Neutrophil (primary cell): ENCODE measurements around the gene POC5.
A peak's percentile ranks its signal among the peaks of the same experiment; 100 is the strongest.

Experiments
- H3K27ac ChIP-seq: fragments of 200-600 bp; sonication (generic); 2 replicates; pipeline ENCODE4 v1.5.1; 2016; ENCODE audit warnings: mild to moderate bottlenecking, moderate library complexity
- H3K27me3 ChIP-seq: fragments of 200-600 bp; sonication (generic); 2 replicates; pipeline ENCODE4 v1.6.0; 2016; ENCODE audit warnings: mild to moderate bottlenecking
- H3K36me3 ChIP-seq: fragments of 200-600 bp; sonication (generic); 2 replicates; pipeline ENCODE4 v1.5.1; 2017
- H3K4me1 ChIP-seq, 2 experiments: fragments of 200-600 bp in 1 of 2; sonication (generic) in 1 of 2; 1 replicate in 1 of 2; 2 replicates in 1 of 2; pipeline versions ENCODE4 v1.5.1 to v1.6.1; 2013 to 2016; ENCODE audit warnings: low read depth in 1 of 2, low read length in 1 of 2, mild to moderate bottlenecking in 1 of 2, moderate library complexity in 1 of 2; ENCODE audit not compliant: control insufficient read depth in 1 of 2, insufficient read depth in 1 of 2
- H3K4me3 ChIP-seq, 2 experiments: fragments of 200-600 bp in 1 of 2; sonication (generic) in 1 of 2; 1 replicate in 1 of 2; 2 replicates in 1 of 2; pipeline ENCODE4 v1.5.1; 2013 to 2016; ENCODE audit warnings: low read depth in 1 of 2, low read length in 1 of 2, mild to moderate bottlenecking in 1 of 2, moderate library complexity in 1 of 2
- H3K9me3 ChIP-seq: fragments of 200-600 bp; sonication (generic); 2 replicates; pipeline ENCODE4 v1.5.1; 2016
- CTCF ChIP-seq: fragments of 200-600 bp; sonication (generic); IDR thresholded peaks from 2 replicates; pipeline ENCODE4 v1.5.1; 2016; ENCODE audit warnings: antibody characterized with exemption

POC5 gene

GRCh38 chr5:75712091-75712490 is 5.1 kb downstream of the POC5 start:
- Histone ChIP-seq H3K4me1 (peaks cover 12 to 15% of the 10 kb centered on the region in 2 experiments), H3K36me3 (peaks cover 6% of the 10 kb centered on the region), H3K27ac (no peak overlapping the region), H3K9me3 (no peaks in the 10 kb centered on the region), H3K4me3 (no peak overlapping the region), H3K27me3 (no peaks in the 10 kb centered on the region)
- TF ChIP-seq CTCF: no peak

GRCh38 chr5:75711151-75711550 is 6.1 kb downstream of the POC5 start:
- Histone ChIP-seq H3K27ac (no peak overlapping the region), H3K36me3 (peaks cover 6% of the 10 kb centered on the region)

GRCh38 chr5:75710637-75711036 is 6.6 kb downstream of the POC5 start:
- no peak overlapping the region for H3K4me3 ChIP-seq
- H3K27me3 ChIP-seq: no peaks in the 10 kb centered on the region
- H3K9me3 ChIP-seq: no peaks in the 10 kb centered on the region
- H3K36me3 ChIP-seq: peaks cover 6% of the 10 kb centered on the region
- H3K4me1 ChIP-seq: peaks cover 0 to under 1% of the 10 kb centered on the region in 2 experiments
- H3K27ac ChIP-seq: peak overlapping the region; percentile 40
- no peak for TF ChIP-seq CTCF

More at GRCh38 chr5:75711151-75711550, 6.1 kb downstream of the POC5 start:
- Histone ChIP-seq H3K4me1 (peaks cover 3 to 5% of the 10 kb centered on the region in 2 experiments), H3K27me3 (no peaks in the 10 kb centered on the region), H3K9me3 (no peaks in the 10 kb centered on the region), H3K4me3 (no peak overlapping the region)
- no peak for TF ChIP-seq CTCF

DNA sequence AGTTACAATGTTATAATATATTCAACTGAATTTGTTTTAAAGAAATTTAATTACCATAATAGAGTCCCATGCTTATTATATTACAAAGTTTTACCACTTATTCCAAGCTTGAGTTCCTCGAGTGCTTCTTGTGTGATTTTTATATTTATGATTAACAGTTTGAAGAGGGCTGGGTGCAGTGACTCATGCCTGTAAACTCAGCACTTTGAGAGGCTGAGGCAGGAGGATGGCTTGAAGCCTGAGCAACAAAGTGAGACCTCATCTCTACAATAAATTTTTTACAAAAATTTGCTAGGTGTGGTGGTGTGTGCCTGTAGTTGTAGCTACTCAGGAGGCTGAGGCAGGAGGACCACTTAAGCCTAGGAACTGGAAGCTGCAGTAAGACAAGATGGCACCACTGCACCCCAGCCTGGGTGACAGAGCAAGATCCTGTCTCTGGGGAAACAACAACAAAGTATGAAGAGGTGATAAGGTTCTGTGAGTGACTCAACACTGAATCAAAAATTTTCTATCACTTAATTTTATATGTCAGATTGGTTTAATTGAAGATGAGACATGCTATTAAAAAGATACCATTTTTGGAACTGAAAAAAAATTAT is 9.2 kb downstream of the POC5 start:
- no peak for TF ChIP-seq CTCF
- no peaks in the 10 kb centered on the region for H3K27me3 ChIP-seq
- H3K36me3 ChIP-seq: peaks cover 28% of the 10 kb centered on the region
- H3K4me3 ChIP-seq: no peak overlapping the region
- H3K27ac ChIP-seq: no peak overlapping the region
- no peaks in the 10 kb centered on the region for H3K4me1 ChIP-seq
- H3K9me3 ChIP-seq: no peaks in the 10 kb centered on the region

- H3K4me3 ChIP-seq: no peak overlapping the region
- H3K9me3 ChIP-seq: no peaks in the 10 kb centered on the region
- no peaks in the 10 kb centered on the region for H3K4me1 ChIP-seq
- no peak overlapping the region for H3K27ac ChIP-seq
- TF ChIP-seq CTCF: no peak
- H3K27me3 ChIP-seq: no peaks in the 10 kb centered on the region
- H3K36me3 ChIP-seq: peaks cover 40% of the 10 kb centered on the region
Measured at GRCh38 chr5:75706775-75707174, 10.5 kb downstream of the POC5 start.
